ENCODE measurements around the gene RPGRIP1.
"Not testable (repeated sequence)": the region's sequence is repeated elsewhere in the genome, so short reads cannot be mapped to it uniquely, and the experiment has no call there.

RPGRIP1 gene

DNA sequence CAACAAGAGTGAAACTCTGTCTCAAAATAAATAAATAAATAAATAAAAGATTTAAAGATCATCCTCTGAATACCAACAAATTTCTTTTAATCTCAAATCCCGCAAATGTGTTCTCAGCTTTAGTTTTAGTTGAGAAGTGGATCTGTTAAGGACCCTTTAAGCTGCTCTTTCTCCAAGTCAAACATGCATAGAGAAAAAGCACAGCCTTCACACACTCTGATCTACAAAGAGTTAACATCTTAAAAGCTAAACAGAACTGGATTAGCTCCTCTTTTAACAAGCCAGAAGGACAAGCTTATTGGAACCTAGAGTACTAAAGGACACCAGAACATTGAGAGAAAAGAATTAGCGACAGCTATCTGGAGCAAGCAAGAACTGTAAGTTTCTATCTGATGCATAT lies at the start of gene RPGRIP1:
TSS of gene RPGRIP1 (plus strand) at position 301 of the 400 bp plus-strand sequence. CDS start 7,894 bp downstream, outside the sequence.
- DNase-seq (ENCODE audit: low spot score): no peak

DNA sequence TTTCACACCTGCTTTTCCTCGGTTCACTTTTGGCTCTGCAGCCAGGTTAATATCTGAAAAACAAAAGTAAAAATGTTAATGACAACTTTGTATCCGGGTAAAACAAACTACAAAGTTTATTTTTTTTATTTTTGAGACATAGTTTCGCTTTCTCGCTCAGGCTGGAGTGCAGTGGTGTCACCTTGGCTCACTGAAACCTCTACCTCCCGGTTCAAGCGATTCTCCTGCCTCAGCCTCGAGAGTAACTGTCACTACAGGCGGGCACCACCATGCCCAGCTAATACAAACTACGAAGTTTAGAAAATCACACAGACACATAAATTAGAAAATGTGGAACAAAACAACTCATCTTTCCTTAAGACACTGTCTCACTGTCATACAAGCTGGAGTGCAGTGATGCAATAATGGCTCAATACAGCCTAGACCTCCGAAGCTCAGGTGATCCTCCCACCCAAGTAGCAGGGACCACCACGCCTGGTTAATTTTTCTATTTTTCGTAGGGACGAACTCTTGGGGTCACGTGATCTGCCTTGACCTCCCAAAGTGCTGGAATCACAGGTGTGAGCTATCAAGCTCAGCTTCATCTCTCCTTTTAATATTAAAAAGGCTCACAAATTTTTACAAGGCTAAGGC lies 48.7 kb upstream of the RPGRIP1 start:
- DNase-seq (ENCODE audit: low spot score): no peak

DNA sequence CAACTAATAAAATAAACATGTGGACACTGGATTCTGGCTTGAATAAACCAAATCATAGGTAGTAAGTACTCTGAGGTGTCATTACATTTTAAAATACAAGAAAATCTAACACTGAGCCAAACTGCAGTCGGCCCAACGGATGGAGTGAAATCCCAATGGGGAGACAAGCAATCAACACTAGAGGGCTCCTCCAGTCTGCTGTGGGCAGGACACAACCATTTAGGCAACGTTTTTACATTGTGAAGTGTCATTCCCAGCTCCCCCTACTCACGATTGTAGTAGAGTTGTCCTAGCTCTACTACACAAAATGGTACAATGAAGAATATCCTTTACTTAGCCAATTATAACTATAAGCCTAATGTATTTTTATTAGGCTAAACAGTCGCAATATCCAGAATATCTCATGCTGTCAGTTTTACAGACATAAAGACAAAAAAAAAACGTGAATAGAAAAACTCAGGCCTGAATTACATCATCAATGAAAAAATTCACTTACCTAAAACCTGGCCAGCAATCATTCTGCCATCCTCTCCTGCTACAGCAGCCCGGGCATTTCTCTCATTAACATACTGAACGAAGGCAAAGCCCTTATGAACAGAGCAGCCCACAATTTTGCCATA lies 46.3 kb upstream of the RPGRIP1 start:
- no peak for DNase-seq (ENCODE audit: low spot score)

DNA sequence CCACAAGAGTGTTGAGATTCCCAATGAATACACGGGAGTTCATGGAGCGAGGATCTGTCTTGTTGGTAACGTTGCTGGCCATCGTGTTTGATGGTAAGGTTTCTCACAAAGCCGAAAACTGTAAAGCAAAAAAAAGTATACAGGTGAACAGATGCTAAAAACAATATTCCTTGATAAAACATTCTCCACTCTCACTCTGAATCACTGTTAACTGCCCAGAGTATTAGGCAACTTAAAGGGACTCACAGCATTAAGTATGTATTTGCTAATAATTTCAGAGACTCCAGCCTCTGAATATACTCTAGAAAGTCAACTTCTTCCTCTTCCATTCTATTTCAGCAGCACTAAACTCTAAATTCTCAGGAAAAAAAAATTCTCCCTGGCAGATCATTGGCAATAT lies 45.8 kb upstream of the RPGRIP1 start:
- no peak for DNase-seq (ENCODE audit: low spot score)

DNA sequence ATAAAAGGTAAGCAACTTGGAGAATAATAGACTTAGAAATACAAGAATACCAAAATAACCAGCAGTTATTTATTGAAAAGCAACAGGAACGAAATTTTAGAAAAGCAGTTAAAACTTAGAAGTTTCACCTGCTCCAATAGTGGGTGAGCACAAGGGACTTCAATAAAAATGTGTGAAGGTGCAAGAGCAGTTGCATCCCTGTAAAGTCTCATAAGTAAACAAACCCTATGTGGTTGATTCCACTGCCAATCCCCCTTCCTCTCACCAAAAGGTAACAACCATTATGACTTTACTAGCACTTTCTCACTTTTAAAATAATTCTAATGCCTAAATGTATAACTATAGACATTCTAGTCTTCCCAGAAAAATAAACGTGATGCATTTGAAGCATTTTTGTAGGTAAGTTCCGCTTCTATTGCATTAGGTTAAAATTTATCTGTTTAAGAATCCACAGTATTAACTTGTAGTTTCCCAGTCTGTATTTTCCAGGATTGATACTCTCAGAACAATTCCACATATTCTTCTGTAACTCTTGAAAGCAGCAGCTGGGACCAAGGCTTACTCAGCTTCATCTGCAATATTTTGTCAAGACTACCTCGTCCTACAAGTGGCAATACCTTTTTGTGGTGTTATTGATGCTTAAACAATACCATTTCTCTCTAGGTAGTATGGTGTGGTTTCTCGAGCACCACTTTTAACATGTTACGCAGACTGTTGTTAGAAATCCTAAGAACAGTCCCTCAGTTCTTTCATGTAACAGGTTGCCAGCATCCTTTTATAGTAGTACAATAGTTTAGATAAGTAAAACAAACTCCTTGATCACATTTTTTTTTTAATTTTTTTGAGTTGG lies 42.7 kb upstream of the RPGRIP1 start:
- DNase-seq (ENCODE audit: low spot score): no peak

DNA sequence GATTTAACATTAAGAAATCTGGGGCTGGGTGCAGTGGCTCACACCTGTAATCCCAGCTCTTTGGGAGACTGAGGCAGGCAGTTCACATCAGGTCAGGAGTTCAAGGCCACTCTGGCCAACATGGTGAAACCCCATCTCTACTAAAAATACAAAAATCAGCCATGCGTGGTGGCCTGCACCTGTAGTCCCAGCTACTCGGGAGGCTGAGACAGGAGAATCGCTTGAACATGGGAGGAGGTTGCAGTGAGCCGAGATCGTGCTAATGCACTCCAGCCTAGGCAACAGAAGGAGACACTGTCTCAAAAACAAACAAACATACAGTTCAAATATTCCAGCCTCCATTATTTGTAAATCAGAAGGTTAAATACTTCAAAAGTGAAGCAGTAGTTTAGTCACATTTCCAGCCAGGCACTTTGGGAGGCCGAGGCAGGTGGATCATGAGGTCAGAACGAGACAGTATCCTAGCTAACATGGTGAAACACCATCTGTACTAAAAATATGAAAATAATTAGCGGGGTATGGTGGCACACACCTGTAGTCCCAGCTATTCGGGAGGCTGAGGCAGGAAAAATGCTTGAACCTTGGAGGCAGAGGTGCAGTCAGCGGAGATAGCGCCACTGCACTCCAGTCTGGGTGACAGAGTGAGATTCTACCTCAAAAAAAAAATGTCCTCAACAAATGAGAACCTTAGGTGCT lies 40.9 kb upstream of the RPGRIP1 start:
- DNase-seq (ENCODE audit: low spot score): no peak

DNA sequence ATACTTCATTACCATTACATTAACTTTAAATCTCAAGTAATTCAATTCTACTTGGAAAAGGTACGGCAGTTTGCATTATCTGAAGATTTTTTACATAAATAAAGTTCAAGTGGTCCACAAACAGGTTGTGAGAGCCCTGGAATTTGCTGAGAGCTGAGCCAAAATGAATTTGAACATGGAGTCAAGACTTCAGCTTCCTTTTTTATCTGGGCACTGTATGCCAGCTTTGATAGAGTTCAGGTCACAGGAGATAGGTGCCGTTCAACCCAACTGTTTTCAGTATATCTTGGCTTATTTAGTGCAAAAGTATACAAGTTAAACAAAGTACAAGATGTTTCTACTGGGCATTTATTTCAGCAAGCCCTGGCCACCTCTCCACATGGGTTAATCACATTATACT lies 39.5 kb upstream of the RPGRIP1 start:
- no peak for DNase-seq (ENCODE audit: low spot score)

DNA sequence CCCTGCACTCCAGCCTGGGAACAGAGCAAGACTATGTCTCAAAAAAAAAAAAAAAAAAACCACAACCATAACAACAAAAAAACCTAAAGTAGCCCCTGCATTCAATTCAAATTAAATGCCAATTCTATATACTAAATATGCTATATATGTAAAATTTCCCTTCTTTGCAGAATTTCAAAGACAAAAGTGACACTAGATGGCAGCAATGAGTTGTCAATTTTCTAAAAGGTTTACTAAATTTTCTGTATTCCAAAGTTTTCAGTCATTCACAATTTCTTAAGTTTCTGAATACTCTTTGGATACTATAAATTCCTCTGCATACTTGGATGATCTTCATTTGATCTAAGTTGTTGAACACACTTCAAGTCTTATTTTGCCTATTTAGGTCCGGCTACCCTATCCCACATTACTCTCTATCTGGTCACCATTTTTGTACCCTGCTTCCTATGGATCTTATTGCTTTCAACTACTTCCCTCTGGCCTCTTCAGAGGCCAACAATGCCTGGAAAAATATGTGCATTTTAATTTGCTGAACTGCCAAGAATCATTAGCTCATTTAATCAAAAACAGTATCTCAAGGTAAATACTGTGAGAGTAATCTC lies 38.6 kb upstream of the RPGRIP1 start:
- DNase-seq (ENCODE audit: low spot score): no peak

DNA sequence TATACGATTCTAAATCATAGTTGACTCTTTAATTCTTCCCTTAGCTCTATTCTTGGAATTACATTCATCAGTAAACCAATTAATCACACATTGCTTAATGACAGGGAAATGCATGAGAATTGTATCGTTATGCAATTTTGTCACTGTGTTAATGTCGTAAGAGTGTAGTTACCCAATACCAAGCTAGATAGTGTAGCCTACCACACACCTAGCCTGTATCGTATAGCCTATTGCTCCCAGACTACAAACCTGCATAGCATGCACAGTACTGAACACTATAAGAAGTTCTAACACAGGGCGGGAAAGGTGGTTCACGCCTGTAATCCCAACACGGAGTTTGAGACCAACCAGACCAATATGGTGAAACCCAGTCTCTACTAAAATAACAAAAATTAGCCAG lies 35.3 kb upstream of the RPGRIP1 start:
- no peak for DNase-seq (ENCODE audit: low spot score)

DNA sequence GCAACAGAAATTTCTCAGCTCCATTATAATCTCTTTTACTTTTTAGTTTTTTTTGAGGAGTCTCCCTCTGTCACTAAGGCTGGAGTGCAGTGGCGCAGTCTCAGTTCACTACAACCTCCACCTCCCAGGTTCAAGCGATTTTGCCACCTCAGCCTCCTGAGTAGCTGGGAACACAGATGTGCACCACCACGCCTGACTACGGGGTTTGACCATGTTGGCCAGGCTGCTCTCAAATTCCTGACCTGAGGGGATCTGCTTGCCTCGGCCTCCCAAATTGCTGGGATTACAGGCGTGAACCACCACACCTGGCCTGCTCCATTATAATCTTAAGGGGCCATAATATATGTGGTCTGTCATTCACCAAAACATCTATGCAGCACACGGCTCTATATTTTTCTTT lies 34.1 kb upstream of the RPGRIP1 start:
- no peak for DNase-seq (ENCODE audit: low spot score)

DNA sequence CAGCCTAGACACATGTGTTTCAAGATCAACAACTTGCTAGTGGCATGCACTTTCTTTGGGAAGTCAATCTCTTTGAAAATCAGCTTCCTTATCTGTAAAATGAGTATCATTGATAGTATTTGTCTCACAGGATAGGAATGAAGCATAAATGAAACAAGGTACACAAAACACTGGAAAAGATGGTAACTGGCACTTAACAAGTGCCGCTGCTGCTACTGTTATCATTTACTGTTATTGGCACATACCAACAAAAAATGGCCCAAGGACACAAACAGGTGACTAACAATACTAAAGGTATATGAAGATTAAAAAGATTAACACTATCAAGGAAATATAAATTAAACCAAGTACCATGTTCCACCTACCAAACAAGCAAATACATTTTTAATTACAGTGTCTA lies 31.5 kb upstream of the RPGRIP1 start:
- no peak for DNase-seq (ENCODE audit: low spot score)

DNA sequence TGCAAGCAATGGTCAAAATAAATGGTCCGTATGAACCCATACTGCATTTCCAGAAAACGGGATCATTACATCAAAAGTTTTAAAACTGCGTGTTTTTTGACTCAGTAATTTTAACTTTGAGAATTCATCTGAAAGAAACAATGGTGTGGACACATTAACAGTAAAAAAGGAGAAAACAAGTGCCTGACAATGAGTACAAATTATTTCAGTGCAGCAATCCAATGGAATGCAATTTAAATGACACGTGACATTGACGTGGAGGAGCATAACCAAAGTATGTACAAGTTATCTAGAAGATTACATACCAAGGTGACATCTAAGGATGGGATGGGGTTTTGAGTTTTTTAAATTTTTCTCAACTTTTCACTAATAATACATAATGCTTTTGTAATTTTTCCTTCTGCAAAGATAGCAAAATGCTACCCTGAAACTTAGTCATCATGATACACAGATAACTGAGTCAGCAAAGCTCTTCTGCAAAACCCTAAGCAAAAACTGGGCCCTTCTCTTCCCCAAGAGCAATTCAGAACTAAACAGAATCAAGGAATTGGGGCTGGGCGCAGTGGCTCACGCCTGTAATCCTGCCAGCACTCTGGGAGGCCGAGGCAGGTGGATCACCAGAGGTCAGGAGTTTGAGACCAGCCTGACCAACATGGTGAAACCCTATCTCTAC lies 31.0 kb upstream of the RPGRIP1 start:
- DNase-seq (ENCODE audit: low spot score): no peak

DNA sequence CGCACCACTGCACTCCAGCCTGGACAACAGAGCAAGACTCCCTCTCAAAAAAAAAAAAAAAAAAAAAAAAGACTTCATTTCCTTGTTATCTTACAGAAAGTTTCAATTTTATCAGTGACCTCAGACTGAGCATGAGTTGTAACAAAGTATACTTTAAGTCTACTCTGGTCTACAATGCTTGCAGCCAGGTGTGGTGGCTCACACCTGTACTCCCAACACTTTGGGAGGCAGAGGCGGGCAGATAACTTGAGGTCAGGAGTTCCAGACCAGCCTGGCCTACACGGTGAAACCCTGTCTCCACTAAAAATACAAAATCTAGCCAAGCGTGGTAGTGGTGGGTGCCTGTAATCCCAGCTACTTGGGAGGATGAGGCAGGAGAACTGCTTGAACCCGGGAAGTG lies 28.7 kb upstream of the RPGRIP1 start:
- DNase-seq (ENCODE audit: low spot score): no peak

DNA sequence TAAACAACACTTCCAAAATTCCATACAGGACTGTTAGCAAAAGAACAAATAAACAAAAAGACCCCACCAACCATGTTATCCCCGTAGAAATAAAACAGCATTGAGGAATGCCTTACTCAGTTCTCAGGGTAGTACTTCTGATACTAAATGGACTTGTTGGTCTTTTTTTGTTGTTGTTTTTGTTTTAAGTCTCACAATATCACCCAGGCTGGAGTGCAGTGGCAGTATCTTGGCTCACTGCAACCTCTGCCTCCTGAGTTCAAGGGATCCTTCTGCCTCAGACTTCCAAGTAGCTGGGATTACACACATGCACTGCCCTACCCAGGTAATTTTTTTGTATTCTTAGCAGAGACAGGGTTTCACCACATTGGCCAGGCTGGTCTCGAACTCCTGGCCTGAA lies 27.7 kb upstream of the RPGRIP1 start:
- no peak for DNase-seq (ENCODE audit: low spot score)

DNA sequence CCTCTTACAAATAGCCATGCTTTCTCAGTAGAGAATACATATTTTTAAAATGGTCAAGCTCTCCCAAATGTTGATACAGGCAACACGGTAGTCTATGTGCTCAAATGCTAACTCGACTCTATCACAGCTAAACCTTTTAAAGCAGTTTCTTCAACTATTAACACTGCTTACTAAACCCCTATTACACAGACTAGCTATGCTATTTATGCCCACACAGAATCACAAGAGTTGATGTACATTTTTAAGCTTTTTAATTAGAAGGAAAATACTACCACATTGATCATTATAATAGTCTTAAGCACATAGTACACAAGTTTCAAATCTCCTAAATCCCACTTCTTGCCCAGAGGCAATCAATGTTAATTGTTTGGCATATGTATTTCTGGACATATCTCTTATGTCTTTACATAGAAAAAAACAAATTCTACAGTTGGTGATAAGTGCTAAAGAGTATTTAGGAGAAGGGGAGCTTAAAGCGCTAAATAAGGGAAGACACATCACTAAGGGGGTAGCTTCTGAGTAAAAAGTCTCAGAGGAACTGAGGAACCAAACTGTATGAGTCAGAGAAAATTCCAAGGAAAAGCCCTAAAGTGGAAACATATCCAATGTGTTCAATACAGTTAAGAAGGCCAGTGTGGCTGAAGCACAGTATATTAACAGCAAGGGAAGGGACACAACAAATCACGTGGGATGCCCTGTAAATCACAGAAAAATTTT lies 24.3 kb upstream of the RPGRIP1 start:
- no peak for DNase-seq (ENCODE audit: low spot score)

DNA sequence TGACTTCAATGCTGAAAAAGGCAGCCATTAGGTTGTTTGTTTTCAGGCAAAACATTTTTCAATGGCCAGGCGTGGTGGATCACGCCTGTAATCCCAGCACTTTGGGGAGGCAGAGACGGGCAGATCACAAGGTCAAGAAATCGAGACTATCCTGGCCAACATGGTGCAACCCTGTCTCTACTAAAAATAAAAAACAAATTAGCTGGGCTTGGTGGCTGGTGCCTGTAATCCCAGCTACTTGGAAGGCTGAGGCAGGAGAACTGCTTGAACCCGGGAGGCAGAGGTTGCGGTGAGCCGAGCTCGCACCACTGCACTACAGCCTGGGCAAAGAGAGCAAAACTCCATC lies 23.8 kb upstream of the RPGRIP1 start:
- not testable (repeated sequence) for DNase-seq (ENCODE audit: low spot score)

DNA sequence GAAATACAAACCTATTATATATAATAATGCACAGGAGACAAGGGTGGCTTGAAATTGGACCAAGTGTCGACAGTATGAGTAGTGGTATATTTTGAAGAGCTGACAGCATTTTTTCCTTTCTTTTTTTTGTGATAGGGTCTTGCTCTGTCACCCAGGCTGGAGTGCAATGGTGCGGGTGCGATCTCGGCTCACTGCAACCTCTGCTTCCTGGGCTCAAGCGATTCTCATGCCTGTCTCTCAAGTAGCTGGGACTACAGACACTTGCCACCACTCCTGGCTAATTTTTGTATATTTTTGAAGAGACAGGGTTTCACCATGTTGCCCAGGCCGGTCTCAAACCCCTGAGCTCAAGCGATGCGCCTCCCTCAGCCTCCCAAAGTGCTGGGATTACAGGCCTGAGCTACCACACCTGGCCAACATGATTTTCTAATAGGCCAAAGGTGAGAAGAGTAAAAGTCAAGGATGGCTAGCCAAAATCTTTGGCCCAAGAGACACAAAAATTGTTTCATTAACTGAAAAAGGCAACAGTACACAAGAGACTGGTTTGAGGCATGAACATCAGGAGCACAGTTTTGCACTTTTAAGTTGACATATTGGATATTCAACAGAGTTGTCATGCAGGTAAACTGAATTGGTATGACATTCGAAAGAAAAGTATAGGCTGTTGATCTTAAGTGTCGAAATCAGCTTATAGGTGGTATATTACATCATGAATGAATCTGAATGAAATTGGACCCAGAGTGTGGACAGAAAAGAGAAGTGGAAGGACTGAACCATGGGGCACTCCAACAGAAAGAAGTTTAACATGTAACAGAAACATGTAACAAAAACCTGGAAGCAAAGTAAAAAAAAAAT lies 23.1 kb upstream of the RPGRIP1 start:
- DNase-seq (ENCODE audit: low spot score): no peak

DNA sequence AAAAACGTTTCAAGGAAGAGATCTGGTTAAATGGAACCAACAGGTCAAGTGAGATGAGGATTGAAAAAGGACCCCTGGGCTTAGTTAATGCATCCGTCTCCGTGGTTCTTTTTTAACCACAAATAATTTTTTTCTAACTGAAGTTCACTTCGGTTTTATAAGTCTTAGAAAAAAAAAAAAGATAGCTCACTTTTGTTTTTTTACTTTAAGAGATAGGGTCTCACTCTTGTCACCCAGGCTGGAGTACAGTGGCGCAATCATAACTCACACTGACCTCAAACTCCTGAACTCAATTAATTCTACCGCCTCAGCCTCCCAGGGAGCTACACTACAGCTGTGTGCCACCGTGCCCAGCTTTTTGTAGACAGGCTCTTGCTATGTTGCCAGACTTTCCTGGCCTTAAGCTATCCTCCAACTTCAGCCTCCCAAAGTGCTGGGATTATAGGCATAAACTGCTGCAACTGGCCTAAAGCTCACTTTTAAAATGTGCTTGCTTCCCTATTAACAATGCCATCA lies 22.4 kb upstream of the RPGRIP1 start:
- DNase-seq (ENCODE audit: low spot score): no peak

DNA sequence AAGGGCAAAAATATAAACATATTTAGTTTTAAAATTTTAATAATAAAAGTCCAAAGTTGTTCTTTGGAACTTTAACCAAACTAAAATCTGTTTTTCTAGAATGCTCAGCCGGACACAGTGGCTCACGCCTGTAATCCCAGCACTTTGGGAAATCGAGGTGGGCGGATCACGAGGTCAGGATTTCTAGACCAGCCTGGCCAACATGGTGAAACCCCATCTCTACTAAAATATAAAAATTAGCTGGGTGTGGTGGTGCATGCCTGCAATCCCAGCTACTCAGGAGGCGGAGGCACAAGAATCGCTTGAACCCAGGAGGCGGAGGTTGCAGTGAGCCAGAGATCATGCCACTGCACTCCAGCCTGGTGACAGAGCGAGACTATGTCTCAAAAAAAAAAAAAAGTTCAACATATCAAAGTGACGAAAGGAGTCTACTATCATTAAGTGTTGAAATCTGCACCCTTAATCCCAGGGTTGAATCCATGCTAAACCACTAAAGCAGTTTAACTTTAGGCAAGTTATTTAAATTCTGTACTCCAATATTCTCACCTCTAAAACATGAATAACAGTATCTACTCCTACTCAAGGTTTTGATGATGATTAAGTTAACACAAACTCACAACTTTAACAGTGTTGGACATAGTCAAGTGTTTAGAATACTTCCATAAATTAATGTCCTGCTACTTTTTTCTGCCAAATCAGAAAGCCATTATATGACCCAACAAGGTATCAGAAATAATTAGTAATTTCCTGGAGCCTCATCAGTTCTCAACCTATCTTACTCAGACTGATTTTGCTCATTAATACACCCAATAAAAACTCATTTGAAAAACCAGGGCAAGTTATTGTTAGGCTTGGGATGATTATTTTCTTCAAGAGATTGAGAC lies 21.6 kb upstream of the RPGRIP1 start:
- DNase-seq (ENCODE audit: low spot score): no peak

All from Ammon's horn (tissue), 1 donor.